Parathyroid adenoma (tissue), 2 donors: ENCODE results near the gene LHPP.

Experiments used
- H2AFZ ChIP-seq: fragments of 300-600 bp; sonication (generic); one replicate; pipeline ENCODE4 v1.7.0; 2017; ENCODE audit warnings: antibody characterized with exemption, mild to moderate bottlenecking
- H3K27ac ChIP-seq: fragments of 300-600 bp; sonication (generic); one replicate; pipeline ENCODE4 v1.7.0; 2017
- H3K27me3 ChIP-seq: fragments of 300-600 bp; sonication (generic); one replicate; pipeline ENCODE4 v1.7.0; 2017; ENCODE audit warnings: low read length; ENCODE audit not compliant: control insufficient read depth, insufficient read depth
- H3K36me3 ChIP-seq: fragments of 300-600 bp; sonication (generic); one replicate; pipeline ENCODE4 v1.7.0; 2017; ENCODE audit warnings: low read length; ENCODE audit not compliant: control insufficient read depth, insufficient read depth
- H3K4me1 ChIP-seq: fragments of 300-600 bp; sonication (generic); one replicate; pipeline ENCODE4 v1.7.0; 2017; ENCODE audit warnings: control low read depth
- H3K4me2 ChIP-seq: fragments of 300-600 bp; sonication (generic); one replicate; pipeline ENCODE4 v1.7.0; 2017; ENCODE audit warnings: low read length
- H3K4me3 ChIP-seq: fragments of 300-600 bp; sonication (generic); one replicate; pipeline ENCODE4 v1.7.0; 2017; ENCODE audit warnings: low read depth, low read length
- H3K79me2 ChIP-seq: fragments of 300-600 bp; sonication (generic); one replicate; pipeline ENCODE4 v1.7.0; 2017; ENCODE audit warnings: control low read depth
- H3K9ac ChIP-seq: fragments of 300-600 bp; sonication (generic); one replicate; pipeline ENCODE4 v1.7.0; 2017; ENCODE audit warnings: mild to moderate bottlenecking
- H3K9me3 ChIP-seq: fragments of 300-600 bp; sonication (generic); one replicate; pipeline ENCODE4 v1.7.0; 2017; ENCODE audit warnings: low read length; ENCODE audit not compliant: control insufficient read depth
- CTCF ChIP-seq: fragments of 300-600 bp; sonication (generic); IDR thresholded peaks from one replicate; pipeline ENCODE4 v1.7.0; 2017; ENCODE audit warnings: antibody characterized with exemption, mild to moderate bottlenecking
- donor health status: primary hyperparathyroidism.

The LHPP gene

GRCh38 chr10:124472071-124472470, 10.4 kb downstream of the LHPP start:
- Histone ChIP-seq H3K27ac (no peak overlapping the region), H3K36me3 (no peaks in the 10 kb centered on the region), H3K4me2 (no peak overlapping the region), H3K27me3 (no peaks in the 10 kb centered on the region), H3K9me3 (no peaks in the 10 kb centered on the region), H3K4me1 (no peaks in the 10 kb centered on the region), H3K4me3 (no peak overlapping the region), H3K79me2 (no peaks in the 10 kb centered on the region), H2AFZ (no peak overlapping the region), H3K9ac (no peak overlapping the region)
- TF ChIP-seq CTCF, result no peak

- H2AFZ ChIP-seq, result no peak overlapping the region
- H3K4me3 ChIP-seq, result no peak overlapping the region
- no peak overlapping the region for H3K4me2 ChIP-seq
- H3K9me3 ChIP-seq, result no peaks in the 10 kb centered on the region
- H3K4me1 ChIP-seq, result no peaks in the 10 kb centered on the region
- no peak overlapping the region for H3K9ac ChIP-seq
- no peak for TF ChIP-seq CTCF
- H3K27ac ChIP-seq, result no peak overlapping the region
- no peaks in the 10 kb centered on the region for H3K79me2 ChIP-seq
- H3K27me3 ChIP-seq, result no peaks in the 10 kb centered on the region
- H3K36me3 ChIP-seq, result no peaks in the 10 kb centered on the region
These were observed 11.4 kb downstream of the LHPP start for GRCh38 chr10:124473070-124473469.

- H3K36me3 ChIP-seq, result no peaks in the 10 kb centered on the region
- H3K4me3 ChIP-seq, result no peak overlapping the region
- H2AFZ ChIP-seq, result no peak overlapping the region
- H3K4me1 ChIP-seq, result no peaks in the 10 kb centered on the region
- no peaks in the 10 kb centered on the region for H3K27me3 ChIP-seq
- no peaks in the 10 kb centered on the region for H3K9me3 ChIP-seq
- no peak overlapping the region for H3K4me2 ChIP-seq
- no peak overlapping the region for H3K9ac ChIP-seq
- no peak overlapping the region for H3K27ac ChIP-seq
- no peak for TF ChIP-seq CTCF
- no peaks in the 10 kb centered on the region for H3K79me2 ChIP-seq
These were observed 13.0 kb downstream of the LHPP start for GRCh38 chr10:124474514-124475070.

- H3K4me1 ChIP-seq, result no peaks in the 10 kb centered on the region
- H3K4me3 ChIP-seq, result no peak overlapping the region
- no peak overlapping the region for H2AFZ ChIP-seq
- no peak overlapping the region for H3K4me2 ChIP-seq
- TF ChIP-seq CTCF, result no peak
- no peaks in the 10 kb centered on the region for H3K36me3 ChIP-seq
- no peaks in the 10 kb centered on the region for H3K79me2 ChIP-seq
- H3K9me3 ChIP-seq, result no peaks in the 10 kb centered on the region
- H3K9ac ChIP-seq, result no peak overlapping the region
- no peak overlapping the region for H3K27ac ChIP-seq
- no peaks in the 10 kb centered on the region for H3K27me3 ChIP-seq
These were observed 14.6 kb downstream of the LHPP start for GRCh38 chr10:124476043-124476725.
